ENCODE data around the gene VAT1L.
A peak's percentile ranks its signal among the peaks of the same experiment; 100 is the strongest.

VAT1L gene

DNA sequence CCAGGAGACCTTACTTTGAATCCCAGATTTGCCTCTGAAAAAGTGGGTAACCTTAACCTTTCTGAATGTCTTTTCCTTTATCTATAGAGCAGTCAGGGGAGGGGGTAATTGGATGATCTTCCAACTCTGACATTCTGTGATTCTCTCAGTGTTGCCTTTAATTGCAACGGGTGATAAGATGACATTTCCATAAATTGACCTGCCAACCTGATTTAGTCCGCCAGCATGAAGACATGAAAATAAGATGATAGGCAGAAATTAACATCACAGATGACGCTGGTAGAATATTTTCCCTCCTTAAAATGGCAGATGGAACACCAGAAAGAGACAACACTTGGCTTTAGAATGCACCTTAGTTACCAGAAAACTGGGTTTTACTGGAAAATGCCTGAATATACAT is 72.6 kb downstream of the VAT1L start:
- Histone ChIP-seq H3K9ac (ENCODE audit: low read depth in 1 of 2, low read length in 2 of 2) (no peak overlapping the region), H3K27me3 (ENCODE audit: control insufficient read depth in 2 of 2, insufficient read depth in 2 of 2, low read length in 2 of 2) (no peaks in the 10 kb centered on the region), H3K27ac (ENCODE audit: low read depth in 2 of 2, low read length in 2 of 2) (no peak overlapping the region), H3K36me3 (ENCODE audit: control insufficient read depth in 2 of 2, insufficient read depth in 2 of 2, low read length in 2 of 2) (no peaks in the 10 kb centered on the region), H3K4me1 (ENCODE audit: control insufficient read depth in 2 of 2, insufficient read depth in 2 of 2, low read length in 2 of 2) (peaks cover 6 to 24% of the 10 kb centered on the region in 2 donors), H3K4me3 (ENCODE audit: low read length in 2 of 2) (no peak overlapping the region), H3K9me3 (ENCODE audit: control insufficient read depth in 2 of 2, low read length in 2 of 2) (no peaks in the 10 kb centered on the region)

DNA sequence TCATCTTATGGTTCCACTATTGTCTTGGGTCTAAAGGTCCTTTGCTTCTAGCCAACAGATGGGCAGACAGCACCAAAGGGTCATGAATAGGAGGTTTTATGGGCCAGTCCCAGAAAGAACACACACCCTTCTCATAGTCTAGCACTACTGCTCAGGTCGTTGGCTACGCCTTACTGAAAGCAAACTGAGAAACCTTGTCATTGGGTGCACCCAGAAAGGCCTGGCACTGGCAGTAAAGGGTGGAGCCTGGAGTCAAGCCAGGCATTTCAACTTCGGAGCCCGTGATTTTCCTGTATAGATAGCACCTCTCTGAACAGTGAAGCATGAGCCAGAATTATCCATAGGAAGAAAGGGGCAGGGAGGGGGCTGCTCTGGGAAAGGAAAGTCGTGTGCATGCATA is 74.9 kb downstream of the VAT1L start:
- Histone ChIP-seq H3K27ac (ENCODE audit: low read depth in 2 of 2, low read length in 2 of 2) (peak overlapping the region; percentile 50), H3K4me3 (ENCODE audit: low read length in 2 of 2) (no peak overlapping the region)

DNA sequence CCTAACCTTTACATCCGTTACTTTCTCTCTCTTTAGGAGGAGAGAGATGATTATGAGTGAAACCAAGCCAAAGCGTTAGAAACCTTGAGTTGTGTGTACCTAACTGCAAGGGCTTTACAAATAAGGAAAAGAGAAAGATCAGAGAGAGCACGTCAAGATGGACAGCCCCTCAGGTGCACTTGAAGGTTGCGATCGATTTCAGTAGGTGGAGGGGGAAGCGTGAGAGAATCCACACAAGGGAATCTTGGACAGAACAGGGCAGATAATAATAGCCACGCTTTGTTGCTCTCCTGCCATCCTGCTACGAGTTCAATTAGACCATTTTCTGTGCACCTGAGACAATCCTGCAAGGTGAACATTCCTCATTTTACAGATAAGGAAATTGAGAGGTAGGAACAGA is 78.4 kb downstream of the VAT1L start:
- Histone ChIP-seq H3K36me3 (ENCODE audit: control insufficient read depth in 2 of 2, insufficient read depth in 2 of 2, low read length in 2 of 2) (no peaks in the 10 kb centered on the region), H3K9ac (ENCODE audit: low read depth in 1 of 2, low read length in 2 of 2) (no peak overlapping the region), H3K27me3 (ENCODE audit: control insufficient read depth in 2 of 2, insufficient read depth in 2 of 2, low read length in 2 of 2) (no peaks in the 10 kb centered on the region), H3K27ac (ENCODE audit: low read depth in 2 of 2, low read length in 2 of 2) (no peak overlapping the region), H3K9me3 (ENCODE audit: control insufficient read depth in 2 of 2, low read length in 2 of 2) (no peaks in the 10 kb centered on the region), H3K4me1 (ENCODE audit: control insufficient read depth in 2 of 2, insufficient read depth in 2 of 2, low read length in 2 of 2) (peaks cover 17 to 44% of the 10 kb centered on the region in 2 donors), H3K4me3 (ENCODE audit: low read length in 2 of 2) (no peak overlapping the region)

More for the DNA sequence above, 74.9 kb downstream of the VAT1L start:
- Histone ChIP-seq H3K9ac (ENCODE audit: low read depth in 1 of 2, low read length in 2 of 2) (no peak overlapping the region), H3K9me3 (ENCODE audit: control insufficient read depth in 2 of 2, low read length in 2 of 2) (no peaks in the 10 kb centered on the region), H3K36me3 (ENCODE audit: control insufficient read depth in 2 of 2, insufficient read depth in 2 of 2, low read length in 2 of 2) (no peaks in the 10 kb centered on the region), H3K27me3 (ENCODE audit: control insufficient read depth in 2 of 2, insufficient read depth in 2 of 2, low read length in 2 of 2) (no peaks in the 10 kb centered on the region), H3K4me1 (ENCODE audit: control insufficient read depth in 2 of 2, insufficient read depth in 2 of 2, low read length in 2 of 2) (peaks cover 8 to 33% of the 10 kb centered on the region in 2 donors)

DNA sequence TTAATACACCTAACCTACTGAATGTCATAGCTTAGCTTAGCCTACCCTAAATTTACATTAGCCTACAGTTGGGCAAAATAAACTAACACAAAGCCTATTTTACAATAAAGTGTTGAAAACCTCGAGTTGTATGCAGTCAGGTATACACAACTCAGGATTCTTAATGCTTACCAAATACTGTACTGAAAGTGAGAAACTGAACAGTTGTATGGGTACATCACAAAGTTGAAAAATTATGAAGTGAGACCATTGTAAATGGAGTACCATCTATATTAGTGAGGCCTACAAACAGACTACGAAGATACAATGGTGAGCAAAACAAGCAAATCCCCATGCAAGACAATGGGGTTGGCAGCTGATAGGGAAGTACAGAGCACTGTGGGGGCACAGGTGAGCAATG is 79.7 kb downstream of the VAT1L start:
- Histone ChIP-seq H3K4me3 (ENCODE audit: low read length in 2 of 2) (no peak overlapping the region), H3K9me3 (ENCODE audit: control insufficient read depth in 2 of 2, low read length in 2 of 2) (no peaks in the 10 kb centered on the region), H3K36me3 (ENCODE audit: control insufficient read depth in 2 of 2, insufficient read depth in 2 of 2, low read length in 2 of 2) (no peaks in the 10 kb centered on the region), H3K27me3 (ENCODE audit: control insufficient read depth in 2 of 2, insufficient read depth in 2 of 2, low read length in 2 of 2) (no peaks in the 10 kb centered on the region), H3K4me1 (ENCODE audit: control insufficient read depth in 2 of 2, insufficient read depth in 2 of 2, low read length in 2 of 2) (peaks cover 20 to 38% of the 10 kb centered on the region in 2 donors), H3K9ac (ENCODE audit: low read depth in 1 of 2, low read length in 2 of 2) (no peak overlapping the region), H3K27ac (ENCODE audit: low read depth in 2 of 2, low read length in 2 of 2) (no peak overlapping the region)

DNA sequence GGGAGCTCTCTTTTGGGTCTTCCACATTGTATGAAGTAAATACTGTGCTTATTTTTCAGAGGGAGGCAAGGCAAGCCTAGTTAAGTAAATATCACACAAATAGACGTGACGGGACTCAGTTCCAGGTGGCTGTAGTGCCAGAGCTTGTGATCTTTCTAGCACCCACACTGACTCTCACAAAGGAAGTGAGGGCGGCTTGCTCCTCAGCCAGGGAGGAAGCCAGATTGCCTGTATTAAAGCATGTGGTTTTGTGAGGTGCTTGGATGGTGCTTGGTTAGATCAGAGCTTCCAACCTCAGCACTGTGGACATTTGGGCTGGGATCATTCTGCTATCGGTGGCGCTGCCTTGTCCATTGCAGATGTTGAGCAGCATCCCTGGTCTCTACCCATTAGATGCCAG is 80.1 kb downstream of the VAT1L start:
- H3K27me3 ChIP-seq (ENCODE audit: control insufficient read depth in 2 of 2, insufficient read depth in 2 of 2, low read length in 2 of 2): no peaks in the 10 kb centered on the region
- H3K27ac ChIP-seq (ENCODE audit: low read depth in 2 of 2, low read length in 2 of 2): no peak overlapping the region
- H3K4me3 ChIP-seq (ENCODE audit: low read length in 2 of 2): no peak overlapping the region
- H3K4me1 ChIP-seq (ENCODE audit: control insufficient read depth in 2 of 2, insufficient read depth in 2 of 2, low read length in 2 of 2): peaks cover 19 to 35% of the 10 kb centered on the region in 2 donors
- no peak overlapping the region for H3K9ac ChIP-seq (ENCODE audit: low read depth in 1 of 2, low read length in 2 of 2)
- no peaks in the 10 kb centered on the region for H3K36me3 ChIP-seq (ENCODE audit: control insufficient read depth in 2 of 2, insufficient read depth in 2 of 2, low read length in 2 of 2)
- H3K9me3 ChIP-seq (ENCODE audit: control insufficient read depth in 2 of 2, low read length in 2 of 2): no peaks in the 10 kb centered on the region

DNA sequence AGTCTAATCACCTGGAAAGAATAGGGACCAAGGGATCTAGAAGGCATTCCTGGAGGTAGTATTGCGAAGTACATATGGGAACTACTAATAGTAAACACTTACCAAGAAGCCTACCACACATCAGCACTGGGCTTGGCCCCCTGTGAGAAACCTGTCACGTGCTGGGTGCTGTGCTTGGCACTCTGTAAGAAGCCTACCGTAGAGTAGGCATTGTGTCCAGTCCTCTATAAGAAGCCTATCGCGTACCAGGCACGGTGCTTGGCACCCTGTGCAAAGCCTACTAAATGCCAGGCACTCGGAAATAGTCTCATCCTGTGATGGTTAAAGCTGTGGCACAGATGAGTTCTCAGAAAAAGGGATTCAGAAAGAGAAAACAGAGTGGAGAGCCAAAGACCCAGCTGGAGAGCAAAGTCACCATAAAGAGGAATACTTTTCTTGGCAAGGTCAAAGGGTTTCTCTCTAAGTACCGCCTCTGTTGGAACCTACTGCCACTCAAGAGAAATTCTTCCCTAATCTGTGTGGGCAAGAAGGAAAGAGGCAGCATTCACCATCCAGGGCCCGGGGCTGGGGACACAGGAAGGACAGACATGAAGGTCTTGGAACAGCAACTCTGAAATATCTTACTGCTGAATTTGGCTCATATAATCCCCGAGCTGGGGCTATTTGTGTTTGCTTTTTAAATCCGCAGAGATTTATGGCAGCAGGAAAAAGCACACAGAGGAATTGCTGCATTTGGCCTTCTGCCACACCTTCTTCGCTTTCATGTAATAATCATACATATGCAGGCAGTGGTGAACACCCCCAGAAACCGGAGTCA is 81.8 kb downstream of the VAT1L start:
- Histone ChIP-seq H3K27me3 (ENCODE audit: control insufficient read depth in 2 of 2, insufficient read depth in 2 of 2, low read length in 2 of 2) (no peaks in the 10 kb centered on the region), H3K36me3 (ENCODE audit: control insufficient read depth in 2 of 2, insufficient read depth in 2 of 2, low read length in 2 of 2) (no peaks in the 10 kb centered on the region), H3K27ac (ENCODE audit: low read depth in 2 of 2, low read length in 2 of 2) (peak overlapping the region; percentile 16 to 28), H3K9ac (ENCODE audit: low read depth in 1 of 2, low read length in 2 of 2) (no peak overlapping the region), H3K9me3 (ENCODE audit: control insufficient read depth in 2 of 2, low read length in 2 of 2) (no peaks in the 10 kb centered on the region), H3K4me3 (ENCODE audit: low read length in 2 of 2) (no peak overlapping the region), H3K4me1 (ENCODE audit: control insufficient read depth in 2 of 2, insufficient read depth in 2 of 2, low read length in 2 of 2) (peaks cover 14 to 25% of the 10 kb centered on the region in 2 donors)

DNA sequence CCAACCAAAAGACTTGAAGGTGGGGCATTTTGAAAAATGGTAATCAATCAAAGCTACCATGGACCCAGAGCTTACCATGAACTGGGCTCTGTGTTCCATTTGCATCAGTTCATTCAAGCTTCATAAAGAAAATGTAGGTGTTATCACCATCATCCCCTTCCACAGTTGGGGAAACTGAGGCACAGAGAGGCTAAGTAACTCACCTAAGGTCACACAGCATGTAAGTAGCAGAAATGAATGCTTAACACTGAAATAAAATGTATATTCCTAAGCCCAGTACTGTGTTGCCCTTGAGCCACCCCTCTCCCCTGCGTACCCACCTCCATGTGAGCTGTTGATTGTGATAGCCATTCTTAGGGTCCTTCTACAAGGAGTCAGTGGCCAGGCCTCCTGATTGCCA is 83.6 kb downstream of the VAT1L start:
- Histone ChIP-seq H3K9ac (ENCODE audit: low read depth in 1 of 2, low read length in 2 of 2) (no peak overlapping the region), H3K27ac (ENCODE audit: low read depth in 2 of 2, low read length in 2 of 2) (no peak overlapping the region), H3K27me3 (ENCODE audit: control insufficient read depth in 2 of 2, insufficient read depth in 2 of 2, low read length in 2 of 2) (no peaks in the 10 kb centered on the region), H3K4me1 (ENCODE audit: control insufficient read depth in 2 of 2, insufficient read depth in 2 of 2, low read length in 2 of 2) (peaks cover 12 to 14% of the 10 kb centered on the region in 2 donors), H3K4me3 (ENCODE audit: low read length in 2 of 2) (no peak overlapping the region), H3K36me3 (ENCODE audit: control insufficient read depth in 2 of 2, insufficient read depth in 2 of 2, low read length in 2 of 2) (no peaks in the 10 kb centered on the region), H3K9me3 (ENCODE audit: control insufficient read depth in 2 of 2, low read length in 2 of 2) (no peaks in the 10 kb centered on the region)

DNA sequence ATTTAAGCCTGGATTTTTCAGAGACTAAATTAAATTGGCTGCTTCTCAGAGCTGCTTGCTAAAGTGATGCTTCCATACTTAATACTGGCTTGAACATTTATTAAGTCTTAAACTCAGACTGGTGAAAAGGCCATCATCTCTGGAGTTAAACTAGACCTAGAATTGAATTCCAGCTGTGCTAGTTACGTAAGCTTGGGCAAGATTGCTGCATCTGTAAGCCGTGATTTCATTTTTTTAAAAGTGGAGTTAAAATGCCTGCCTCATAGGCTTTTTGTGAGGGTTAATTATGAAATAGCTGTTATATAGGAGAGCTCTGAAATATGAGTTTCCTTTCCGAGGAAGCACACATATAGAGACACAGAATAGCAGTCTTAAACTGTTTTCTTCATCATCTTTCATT is 84.7 kb downstream of the VAT1L start:
- H3K4me1 ChIP-seq (ENCODE audit: control insufficient read depth in 2 of 2, insufficient read depth in 2 of 2, low read length in 2 of 2): peaks cover 10 to 14% of the 10 kb centered on the region in 2 donors
- H3K27ac ChIP-seq (ENCODE audit: low read depth in 2 of 2, low read length in 2 of 2): no peak overlapping the region
- H3K9me3 ChIP-seq (ENCODE audit: control insufficient read depth in 2 of 2, low read length in 2 of 2): no peaks in the 10 kb centered on the region
- H3K27me3 ChIP-seq (ENCODE audit: control insufficient read depth in 2 of 2, insufficient read depth in 2 of 2, low read length in 2 of 2): no peaks in the 10 kb centered on the region
- H3K36me3 ChIP-seq (ENCODE audit: control insufficient read depth in 2 of 2, insufficient read depth in 2 of 2, low read length in 2 of 2): no peaks in the 10 kb centered on the region
- no peak overlapping the region for H3K9ac ChIP-seq (ENCODE audit: low read depth in 1 of 2, low read length in 2 of 2)
- no peak overlapping the region for H3K4me3 ChIP-seq (ENCODE audit: low read length in 2 of 2)

DNA sequence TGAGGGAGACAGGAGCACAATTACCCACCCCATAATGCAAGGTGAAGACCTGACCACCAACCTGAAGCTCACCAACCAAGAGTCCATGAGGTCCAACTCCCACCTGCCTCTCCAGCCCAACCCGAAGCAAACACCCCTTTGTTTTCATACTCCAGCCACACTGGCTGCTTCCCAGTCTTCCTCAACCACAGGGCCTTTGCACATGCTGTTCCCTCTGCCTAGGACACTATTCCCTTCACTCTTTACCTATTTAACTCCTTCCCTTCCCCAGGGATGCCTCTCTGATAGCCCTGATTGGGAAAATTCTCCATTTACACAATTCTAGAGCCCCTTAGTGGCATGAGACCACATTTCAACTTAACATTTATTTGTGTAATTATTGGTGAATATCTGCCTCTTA is 86.0 kb downstream of the VAT1L start:
- H3K27ac ChIP-seq (ENCODE audit: low read depth in 2 of 2, low read length in 2 of 2): no peak overlapping the region
- no peaks in the 10 kb centered on the region for H3K9me3 ChIP-seq (ENCODE audit: control insufficient read depth in 2 of 2, low read length in 2 of 2)
- no peaks in the 10 kb centered on the region for H3K27me3 ChIP-seq (ENCODE audit: control insufficient read depth in 2 of 2, insufficient read depth in 2 of 2, low read length in 2 of 2)
- H3K36me3 ChIP-seq (ENCODE audit: control insufficient read depth in 2 of 2, insufficient read depth in 2 of 2, low read length in 2 of 2): no peaks in the 10 kb centered on the region
- no peak overlapping the region for H3K9ac ChIP-seq (ENCODE audit: low read depth in 1 of 2, low read length in 2 of 2)
- no peak overlapping the region for H3K4me3 ChIP-seq (ENCODE audit: low read length in 2 of 2)
- H3K4me1 ChIP-seq (ENCODE audit: control insufficient read depth in 2 of 2, insufficient read depth in 2 of 2, low read length in 2 of 2): peaks cover 9 to 10% of the 10 kb centered on the region in 2 donors

DNA sequence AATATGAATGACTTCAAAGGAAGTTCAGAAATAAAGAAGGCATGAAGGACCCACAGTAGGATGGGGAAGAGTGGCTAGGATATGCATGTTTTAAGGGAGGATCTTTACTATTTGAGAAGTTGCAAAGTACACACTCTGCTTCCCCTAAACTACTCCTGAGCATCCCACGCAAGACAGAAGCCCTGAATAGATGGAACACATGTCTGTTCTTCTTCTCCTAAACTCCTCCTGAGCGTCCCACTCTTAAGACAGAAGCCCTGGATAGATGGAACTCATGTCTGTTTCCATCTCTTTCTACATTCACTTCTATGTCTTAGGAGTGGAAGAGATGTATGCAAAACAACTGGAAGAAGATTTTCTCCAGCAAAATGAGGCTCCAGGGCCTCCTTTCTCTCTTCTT is 88.4 kb downstream of the VAT1L start:
- Histone ChIP-seq H3K9ac (ENCODE audit: low read depth in 1 of 2, low read length in 2 of 2) (no peak overlapping the region), H3K9me3 (ENCODE audit: control insufficient read depth in 2 of 2, low read length in 2 of 2) (no peaks in the 10 kb centered on the region), H3K36me3 (ENCODE audit: control insufficient read depth in 2 of 2, insufficient read depth in 2 of 2, low read length in 2 of 2) (no peaks in the 10 kb centered on the region), H3K4me1 (ENCODE audit: control insufficient read depth in 2 of 2, insufficient read depth in 2 of 2, low read length in 2 of 2) (peaks cover 0 to 3% of the 10 kb centered on the region in 2 donors), H3K4me3 (ENCODE audit: low read length in 2 of 2) (no peak overlapping the region), H3K27me3 (ENCODE audit: control insufficient read depth in 2 of 2, insufficient read depth in 2 of 2, low read length in 2 of 2) (no peaks in the 10 kb centered on the region), H3K27ac (ENCODE audit: low read depth in 2 of 2, low read length in 2 of 2) (no peak overlapping the region)

Measured in mucosa of rectum (tissue), 2 donors.